ENCODE measurements around the gene ILF3. TPM values are rescaled to one million over a fixed set of nuclear protein-coding genes. Genes with fewer than 3 reads are reported as not detected.

ILF3 gene
- total and polyA plus RNA-seq, 2 donors (not counting 3 experiments of a cell fraction or from before 2014, with no cell fraction given): 186 to 459 TPM

- H3K4me3 ChIP-seq (replicated peaks in 1 of 3; ENCODE audit: insufficient read depth in 1 of 3, low read depth in 1 of 3, low read length in 3 of 3): no peak overlapping the region
- no peak overlapping the region for H3K4me2 ChIP-seq (ENCODE audit: insufficient read depth, low read length)
- no peaks in the 10 kb centered on the region for H4K20me1 ChIP-seq (replicated peaks; ENCODE audit: control insufficient read depth, extremely low read depth, insufficient read depth, low read length)
- BruUV-seq (replicated peaks): no TSS peak
- no peak overlapping the region for H2AFZ ChIP-seq (ENCODE audit: low read depth, low read length)
- H3K27me3 ChIP-seq (ENCODE audit: control insufficient read depth in 2 of 2, insufficient read depth in 2 of 2, low read length in 2 of 2): no peaks in the 10 kb centered on the region
- peaks cover 2% of the 10 kb centered on the region for H3K79me2 ChIP-seq (ENCODE audit: control insufficient read depth, insufficient read depth, low read length)
- TF ChIP-seq POLR2AphosphoS5 (IDR thresholded peaks at IDR 0.05; ENCODE audit: insufficient read depth, low read depth, low read length): no peak
- ChIA-PET POLR2A (no interaction called here), CTCF (interaction anchor here (1.7 to 3.4 kb wide), 2 partner anchors 8 to 110 kb away, joined by 6 to 22 read pairs; no protein-coding TSS in a partner anchor)
- dilution Hi-C loops (cut with MboI; ENCODE audit: extremely low pct_ligation_motif_present, low sequenced_read_pairs): no loop called here
- intact Hi-C loops (cut with micrococcal nuclease): loop anchor here (10.0 kb wide), 1 partner anchor 217 kb away; no protein-coding TSS in a partner anchor
- peaks cover 7% of the 10 kb centered on the region for H3K4me1 ChIP-seq (ENCODE audit: control insufficient read depth, extremely low read depth, insufficient read depth, low read length)
- H3K27ac ChIP-seq (ENCODE audit: insufficient read depth, low read depth, low read length): no peak overlapping the region
- peaks cover 11 to 48% of the 10 kb centered on the region in 2 experiments for H3K36me3 ChIP-seq (ENCODE audit: control insufficient read depth in 2 of 2, extremely low read depth in 1 of 2, insufficient read depth in 2 of 2, low read length in 2 of 2)
- no peaks in the 10 kb centered on the region for H3K9me1 ChIP-seq (replicated peaks; ENCODE audit: control insufficient read depth, extremely low read depth, insufficient read depth, low read length)
- H3K9me3 ChIP-seq (replicated peaks; ENCODE audit: control insufficient read depth, insufficient read depth, low read length): no peaks in the 10 kb centered on the region
- DNase-seq (ENCODE audit: low read depth, low spot score) (no peak), FAIRE-seq (no peak)
- H3K9ac ChIP-seq (replicated peaks; ENCODE audit: extremely low read depth, insufficient read depth, low read length): no peak overlapping the region
These were observed 37.2 kb downstream of the ILF3 start for GRCh38 chr19:10691178-10691881.

GRCh38 chr19:10691883-10692282, 37.7 kb downstream of the ILF3 start:
- TF ChIP-seq POLR2A (IDR thresholded peaks at IDR 0.05; ENCODE audit: low read depth, low read length) (no peak), POLR2AphosphoS5 (IDR thresholded peaks at IDR 0.05; ENCODE audit: insufficient read depth, low read depth, low read length) (no peak), MYC (IDR thresholded peaks at IDR 0.05; ENCODE audit: low read depth, low read length) (no peak), FOS (IDR thresholded peaks at IDR 0.05; ENCODE audit: borderline replicate concordance, insufficient read depth, low read length) (no peak), CTCF (IDR thresholded peaks at IDR 0.05; ENCODE audit: extremely low read depth in 1 of 2, insufficient read depth in 1 of 2, low read depth in 1 of 2, low read length in 2 of 2) (no peak)
- BruUV-seq (replicated peaks): no TSS peak
- Histone ChIP-seq H3K9me3 (replicated peaks; ENCODE audit: control insufficient read depth, insufficient read depth, low read length) (no peaks in the 10 kb centered on the region), H3K27ac (ENCODE audit: insufficient read depth, low read depth, low read length) (no peak overlapping the region), H4K20me1 (replicated peaks; ENCODE audit: control insufficient read depth, extremely low read depth, insufficient read depth, low read length) (no peaks in the 10 kb centered on the region), H2AFZ (ENCODE audit: low read depth, low read length) (no peak overlapping the region), H3K4me1 (ENCODE audit: control insufficient read depth, extremely low read depth, insufficient read depth, low read length) (peaks cover 7% of the 10 kb centered on the region), H3K4me2 (ENCODE audit: insufficient read depth, low read length) (no peak overlapping the region), H3K9me1 (replicated peaks; ENCODE audit: control insufficient read depth, extremely low read depth, insufficient read depth, low read length) (no peaks in the 10 kb centered on the region), H3K79me2 (ENCODE audit: control insufficient read depth, insufficient read depth, low read length) (peaks cover 1% of the 10 kb centered on the region), H3K27me3 (ENCODE audit: control insufficient read depth in 2 of 2, insufficient read depth in 2 of 2, low read length in 2 of 2) (no peaks in the 10 kb centered on the region), H3K36me3 (ENCODE audit: control insufficient read depth in 2 of 2, extremely low read depth in 1 of 2, insufficient read depth in 2 of 2, low read length in 2 of 2) (peaks cover 11 to 43% of the 10 kb centered on the region in 2 experiments), H3K4me3 (replicated peaks in 1 of 3; ENCODE audit: insufficient read depth in 1 of 3, low read depth in 1 of 3, low read length in 3 of 3) (no peak overlapping the region), H3K9ac (replicated peaks; ENCODE audit: extremely low read depth, insufficient read depth, low read length) (no peak overlapping the region)
- CTCF ChIA-PET: interaction anchor here (1.7 kb wide), 1 partner anchor 111 kb away, joined by 6 read pairs; no protein-coding TSS in a partner anchor
- POLR2A ChIA-PET: no interaction called here
- no peak for FAIRE-seq
- intact Hi-C loops (cut with micrococcal nuclease) (loop anchor here (10.0 kb wide), 1 partner anchor 217 kb away; no protein-coding TSS in a partner anchor), dilution Hi-C loops (cut with MboI; ENCODE audit: extremely low pct_ligation_motif_present, low sequenced_read_pairs) (no loop called here)
- no peak for DNase-seq (ENCODE audit: low read depth, low spot score)
